C4-2B (cell line): ENCODE data around the gene WNT7A.

Experiments used
- H3K27ac ChIP-seq: fragments of 450-650 bp; 2 replicates; pipeline ENCODE4 v1.5.1; 2017
- CTCF ChIP-seq: fragments of 450-650 bp; conservative IDR thresholded peaks from 2 replicates; pipeline ENCODE4 v1.5.1; 2017; ENCODE audit warnings: mild to moderate bottlenecking
- ZFX ChIP-seq: fragments of 450-650 bp; IDR thresholded peaks from 2 replicates; pipeline ENCODE4 v1.6.1; 2017

WNT7A gene

GRCh38 chr3:13815088-13815683 is 64.7 kb downstream of the WNT7A start:
- no peak overlapping the region for H3K27ac ChIP-seq
- TF ChIP-seq ZFX, result no peak
- TF ChIP-seq CTCF, result no peak

- H3K27ac ChIP-seq, result no peak overlapping the region
- no peak for TF ChIP-seq ZFX
- no peak for TF ChIP-seq CTCF
Measured at GRCh38 chr3:13812034-13812471, 67.8 kb downstream of the WNT7A start.

- H3K27ac ChIP-seq, result no peak overlapping the region
- TF ChIP-seq CTCF (no peak), ZFX (no peak)
Measured at GRCh38 chr3:13811614-13812013, 68.3 kb downstream of the WNT7A start.

GRCh38 chr3:13808550-13808949 is 71.3 kb downstream of the WNT7A start:
- TF ChIP-seq CTCF (no peak), ZFX (no peak)

GRCh38 chr3:13801361-13802204 is 78.3 kb downstream of the WNT7A start:
- TF ChIP-seq ZFX (no peak), CTCF (no peak)
- H3K27ac ChIP-seq, result no peak overlapping the region

More at GRCh38 chr3:13808550-13808949, 71.3 kb downstream of the WNT7A start:
- no peak overlapping the region for H3K27ac ChIP-seq

- H3K27ac ChIP-seq, result no peak overlapping the region
- no peak for TF ChIP-seq ZFX
- no peak for TF ChIP-seq CTCF
Measured at GRCh38 chr3:13800064-13800463, 79.8 kb downstream of the WNT7A start.

GRCh38 chr3:13798401-13798800 is 81.5 kb downstream of the WNT7A start:
- H3K27ac ChIP-seq, result no peak overlapping the region
- TF ChIP-seq ZFX, result no peak
- no peak for TF ChIP-seq CTCF
